CD4-positive, CD25-positive, alpha-beta regulatory T cell (primary cell): Measurements from ENCODE around the gene PRSS22. TPM values are rescaled to one million over a fixed set of nuclear protein-coding genes. Genes with fewer than 3 reads are reported as not detected.

Experiments used
- ATAC-seq, 2 donors: fragments of 150-1000 bp; cut with Tn5 transposase; one replicate each; pipeline ENCODE4 v1.10.0; 2021; ENCODE audit warnings: low read depth in 2 of 2, moderate number of reproducible peaks in 2 of 2, moderate library complexity in 1 of 2
- DNase-seq, 3 donors: peaks; one replicate each; pipeline versions ENCODE4 v3.0.0 to v3.0.0-alpha.2; 2012 to 2022; ENCODE audit warnings: mixed read lengths in 1 of 3
- H3K27ac ChIP-seq: one replicate; pipeline ENCODE4 v1.7.0; 2013; ENCODE audit warnings: mild to moderate bottlenecking, low read length; ENCODE audit not compliant: insufficient read depth, poor library complexity, severe bottlenecking
- H3K27me3 ChIP-seq: one replicate; pipeline ENCODE4 v1.7.0; 2013; ENCODE audit warnings: low read length; ENCODE audit not compliant: control insufficient read depth, insufficient read depth
- H3K36me3 ChIP-seq: one replicate; pipeline ENCODE4 v1.7.0; 2013; ENCODE audit warnings: mild to moderate bottlenecking, low read length, moderate library complexity; ENCODE audit not compliant: control insufficient read depth, insufficient read depth
- H3K4me1 ChIP-seq: 2 replicates; pipeline ENCODE4 v1.7.0; 2013; ENCODE audit warnings: mild to moderate bottlenecking, low read length; ENCODE audit not compliant: insufficient read depth, control insufficient read depth, poor library complexity, severe bottlenecking
- H3K4me3 ChIP-seq: one replicate; pipeline ENCODE4 v1.7.0; 2013; ENCODE audit warnings: low read depth, mild to moderate bottlenecking, low read length, moderate library complexity
- H3K9me3 ChIP-seq, 2 experiments: 1 replicate in 1 of 2; 2 replicates in 1 of 2; pipeline ENCODE4 v1.7.0; 2013; ENCODE audit warnings: low read length in 2 of 2, mild to moderate bottlenecking in 1 of 2, moderate library complexity in 1 of 2; ENCODE audit not compliant: control insufficient read depth in 2 of 2
- H3K27ac Mint-ChIP-seq, 3 donors: one replicate each; pipeline ENCODE4 v1.8.0; 2020 to 2022; ENCODE audit warnings: mild to moderate bottlenecking in 3 of 3, mixed read lengths in 3 of 3, moderate library complexity in 2 of 3
- H3K27me3 Mint-ChIP-seq: one replicate; pipeline ENCODE4 v1.8.0; 2022; ENCODE audit warnings: mild to moderate bottlenecking, mixed read lengths
- H3K36me3 Mint-ChIP-seq: one replicate; pipeline ENCODE4 v1.8.0; 2020; ENCODE audit warnings: mixed read lengths
- H3K4me1 Mint-ChIP-seq, 4 donors: one replicate each; pipeline ENCODE4 v1.8.0; 2020 to 2022; ENCODE audit warnings: mixed read lengths in 4 of 4, mild to moderate bottlenecking in 1 of 4
- H3K4me3 Mint-ChIP-seq, 4 donors: one replicate each; pipeline ENCODE4 v1.8.0; 2020 to 2022; ENCODE audit warnings: mild to moderate bottlenecking in 4 of 4, mixed read lengths in 4 of 4, moderate library complexity in 3 of 4
- H3K9me3 Mint-ChIP-seq, 7 donors: one replicate each; pipeline ENCODE4 v1.8.0; 2020 to 2022; ENCODE audit warnings: mixed read lengths in 7 of 7, mild to moderate bottlenecking in 3 of 7, moderate library complexity in 2 of 7
- polyA plus RNA-seq, 4 donors: library from polyadenylated mRNA; unstranded; fragments of 300-500 nt; fragmentation: Illumina TruSeq; gene quantifications; one replicate each; pipeline ENCODE4 v1.2.3, GENCODE V29; 2021
- total RNA-seq: library from RNA; stranded (reverse); gene quantifications from one replicate; pipeline ENCODE4 v1.2.3, GENCODE V29; 2022

The PRSS22 gene
- total and polyA plus RNA-seq, 5 donors from 2014 or later = not detected

DNA sequence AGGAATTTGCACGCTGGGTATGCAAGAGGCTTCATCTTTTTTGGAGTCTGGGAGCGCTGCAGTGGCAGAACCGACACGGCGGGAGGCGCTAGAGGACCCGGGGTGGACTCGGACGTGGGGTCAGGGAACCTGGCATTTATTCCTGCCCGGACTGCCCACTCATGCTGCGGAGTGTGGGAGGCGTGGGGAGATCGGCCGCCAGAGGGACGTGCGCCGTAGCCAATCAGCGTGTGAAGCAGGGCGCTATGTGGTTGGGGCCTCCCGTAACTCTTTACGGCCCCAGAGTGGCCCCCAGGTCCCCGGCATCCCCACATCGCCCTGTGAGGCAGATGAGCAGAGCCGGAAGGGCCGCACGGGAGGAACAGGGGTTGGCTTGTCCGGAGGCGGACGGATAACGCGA, 36.3 kb upstream of the PRSS22 start:
- no peaks in the 10 kb centered on the region for H3K4me1 ChIP-seq
- H3K36me3 ChIP-seq = peaks cover 3% of the 10 kb centered on the region
- DNase-seq (no peak), ATAC-seq (no peak)
- no peaks in the 10 kb centered on the region for H3K4me1 Mint-ChIP-seq
- H3K27me3 Mint-ChIP-seq = no peaks in the 10 kb centered on the region
- H3K9me3 Mint-ChIP-seq = no peaks in the 10 kb centered on the region
- no peak overlapping the region for H3K27ac Mint-ChIP-seq
- H3K27me3 ChIP-seq = no peaks in the 10 kb centered on the region
- no peak overlapping the region for H3K4me3 Mint-ChIP-seq
- no peaks in the 10 kb centered on the region for H3K36me3 Mint-ChIP-seq
- H3K9me3 ChIP-seq = no peaks in the 10 kb centered on the region
- H3K4me3 ChIP-seq = no peak overlapping the region
- H3K27ac ChIP-seq = no peak overlapping the region

- H3K36me3 Mint-ChIP-seq = no peaks in the 10 kb centered on the region
- no peaks in the 10 kb centered on the region for H3K9me3 Mint-ChIP-seq
- Histone ChIP-seq H3K27me3 (peaks cover 2% of the 10 kb centered on the region), H3K9me3 (no peaks in the 10 kb centered on the region), H3K36me3 (no peaks in the 10 kb centered on the region), H3K4me3 (peak overlapping the region; percentile 65), H3K4me1 (peaks cover 17% of the 10 kb centered on the region), H3K27ac (no peak overlapping the region)
- peaks cover 0 to 26% (median 20%) of the 10 kb centered on the region in 4 donors for H3K4me1 Mint-ChIP-seq
- DNase-seq (no peak), ATAC-seq (no peak)
- peak overlapping the region; percentile 85 to 93 (median 88) for H3K4me3 Mint-ChIP-seq
- peak overlapping the region; percentile 80 to 90 (median 90) for H3K27ac Mint-ChIP-seq
- H3K27me3 Mint-ChIP-seq = no peaks in the 10 kb centered on the region
Observed at GRCh38 chr16:2884041-2884451, 26.1 kb upstream of the PRSS22 start.

DNA sequence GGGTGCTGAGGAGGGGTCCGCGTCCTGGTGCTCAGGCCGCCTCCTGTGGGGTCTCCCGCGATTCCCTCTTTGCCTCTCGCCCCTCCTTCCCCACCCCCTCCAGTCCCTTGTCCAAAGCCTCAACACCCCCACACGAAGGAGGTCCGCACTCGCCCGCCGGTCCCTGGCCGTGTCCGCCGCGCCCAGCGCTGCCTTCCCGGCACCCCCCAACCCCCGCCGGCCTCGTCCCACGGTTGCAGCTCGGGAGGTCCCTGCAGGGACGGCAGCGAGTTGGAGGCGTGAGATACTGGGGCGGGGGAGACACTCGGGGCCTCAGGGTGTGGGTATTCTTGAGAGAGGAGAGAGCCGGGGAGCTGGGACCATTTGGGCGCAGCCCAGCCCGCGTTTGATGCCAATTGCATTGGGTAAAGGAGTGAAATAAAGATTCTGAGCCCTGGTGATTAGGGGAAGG, 25.5 kb upstream of the PRSS22 start:
- peaks cover 2% of the 10 kb centered on the region for H3K27me3 ChIP-seq
- H3K4me1 ChIP-seq = peaks cover 17% of the 10 kb centered on the region
- Mint-ChIP-seq H3K4me3 (peak overlapping the region; percentile 85 to 93 (median 88)), H3K36me3 (no peaks in the 10 kb centered on the region), H3K27me3 (no peaks in the 10 kb centered on the region), H3K4me1 (peaks cover 0 to 24% (median 18%) of the 10 kb centered on the region in 4 donors), H3K27ac (peak overlapping the region; percentile 80 to 90 (median 90)), H3K9me3 (no peaks in the 10 kb centered on the region)
- H3K27ac ChIP-seq = peak overlapping the region; percentile 93
- DNase-seq (peak in 1 of 3 donors; percentile 14), ATAC-seq (no peak)
- no peaks in the 10 kb centered on the region for H3K9me3 ChIP-seq
- no peaks in the 10 kb centered on the region for H3K36me3 ChIP-seq
- H3K4me3 ChIP-seq = peak overlapping the region; percentile 65

DNA sequence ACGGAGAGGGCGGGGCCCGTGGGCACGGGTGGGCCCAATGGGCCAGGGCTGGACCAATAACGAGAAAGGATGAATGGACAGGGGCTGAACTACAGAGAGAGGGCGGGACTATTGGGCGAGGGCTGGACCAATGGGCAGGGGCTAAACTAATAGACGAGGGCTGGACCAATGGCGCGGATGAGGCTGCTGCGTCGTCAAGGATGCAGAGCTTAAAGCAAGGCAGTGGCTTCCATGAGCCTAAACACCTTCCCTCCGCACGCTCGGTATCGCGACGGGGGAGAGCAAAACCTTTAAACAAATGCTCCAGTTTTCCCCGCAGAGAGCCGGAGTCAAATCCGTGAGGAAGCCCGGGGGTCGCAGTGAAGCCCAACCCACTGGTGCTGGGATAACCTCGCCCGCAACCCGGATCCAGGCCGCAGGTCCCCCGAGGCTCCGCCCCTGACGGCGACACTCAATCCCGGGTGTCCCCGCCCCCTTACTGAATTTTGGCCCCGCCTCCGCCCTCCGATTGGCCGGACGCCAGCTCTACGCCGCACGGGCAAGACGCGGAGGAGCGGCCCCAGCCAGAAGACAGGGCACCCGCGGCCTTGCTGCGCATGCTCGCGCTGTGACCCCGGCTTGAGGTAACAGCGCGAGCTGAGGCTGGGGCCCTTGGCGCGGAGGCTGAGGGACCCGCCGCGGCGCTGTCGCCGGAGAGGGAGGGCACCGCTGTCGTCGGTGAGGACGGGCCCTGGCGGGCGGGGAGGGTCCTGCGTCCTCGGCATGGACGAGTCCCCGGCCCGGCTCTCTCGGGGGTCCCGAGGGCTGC, 24.9 kb upstream of the PRSS22 start, which contains the start of gene FLYWCH2:
Gene FLYWCH2, plus strand, starts transcription at position 566 of the 808 bp plus-strand sequence. CDS start 13,235 bp downstream, outside the sequence.
- Mint-ChIP-seq H3K9me3 (no peaks in the 10 kb centered on the region), H3K4me1 (peaks cover 0 to 24% (median 17%) of the 10 kb centered on the region in 4 donors), H3K36me3 (no peaks in the 10 kb centered on the region), H3K4me3 (peak within 1 kb of the TSS; percentile 93 to 97 (median 94)), H3K27me3 (no peaks in the 10 kb centered on the region), H3K27ac (peak within 1 kb of the TSS; percentile 96 to 99 (median 98))
- Histone ChIP-seq H3K4me3 (peak within 1 kb of the TSS; percentile 73), H3K27ac (peak within 1 kb of the TSS; percentile 93), H3K27me3 (peaks cover 2% of the 10 kb centered on the region), H3K9me3 (no peaks in the 10 kb centered on the region), H3K4me1 (peaks cover 17% of the 10 kb centered on the region), H3K36me3 (no peaks in the 10 kb centered on the region)
- peak; percentile 98 to 100 (median 99) for DNase-seq
- peak; percentile 91 to 93 for ATAC-seq

- H3K4me1 ChIP-seq = peaks cover 17% of the 10 kb centered on the region
- H3K9me3 ChIP-seq = no peaks in the 10 kb centered on the region
- H3K4me3 Mint-ChIP-seq = peak overlapping the region; percentile 93 to 97 (median 94)
- H3K36me3 Mint-ChIP-seq = no peaks in the 10 kb centered on the region
- peak overlapping the region; percentile 96 to 99 (median 98) for H3K27ac Mint-ChIP-seq
- no peaks in the 10 kb centered on the region for H3K27me3 Mint-ChIP-seq
- H3K4me3 ChIP-seq = peak overlapping the region; percentile 73
- H3K36me3 ChIP-seq = no peaks in the 10 kb centered on the region
- DNase-seq (peak in 1 of 3 donors; percentile 50), ATAC-seq (no peak)
- H3K4me1 Mint-ChIP-seq = peaks cover 0 to 24% (median 17%) of the 10 kb centered on the region in 4 donors
- no peaks in the 10 kb centered on the region for H3K9me3 Mint-ChIP-seq
- H3K27ac ChIP-seq = peak overlapping the region; percentile 93
- peaks cover 2% of the 10 kb centered on the region for H3K27me3 ChIP-seq
Observed at GRCh38 chr16:2881783-2882649, 24.0 kb upstream of the PRSS22 start.

DNA sequence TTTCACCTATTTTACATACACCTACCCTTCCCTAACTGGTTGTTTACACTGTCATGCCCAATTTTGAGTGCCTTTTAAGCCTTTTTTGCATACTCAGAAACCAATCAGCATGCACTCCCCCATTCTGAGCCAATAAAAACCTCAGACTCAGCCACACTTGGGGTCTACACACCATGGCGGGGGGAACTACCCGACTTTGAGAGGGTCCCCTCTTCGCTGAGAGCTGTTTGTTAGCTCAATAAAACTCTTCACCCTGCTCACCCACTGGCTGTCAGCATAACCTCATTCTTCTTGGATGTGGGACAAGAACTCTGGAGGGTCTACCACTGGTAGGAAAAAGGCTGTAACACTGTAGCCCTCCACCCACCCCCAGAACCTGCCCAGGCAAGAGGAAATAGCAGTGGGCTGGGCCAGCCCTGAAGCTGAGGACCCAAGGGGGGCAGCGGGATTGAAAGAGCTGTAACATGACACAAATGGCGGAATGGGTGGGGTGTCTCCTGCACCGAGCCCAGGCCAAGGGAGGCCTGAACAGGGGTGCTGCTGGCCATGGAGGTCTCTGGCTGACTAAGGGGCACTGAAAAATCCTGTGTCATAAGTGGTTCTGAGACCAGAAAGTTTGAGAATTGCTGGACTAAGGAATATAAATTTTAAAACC, 22.0 kb upstream of the PRSS22 start:
- peaks cover 4% of the 10 kb centered on the region for H3K27me3 Mint-ChIP-seq

GRCh38 chr16:2874912-2875362, 17.0 kb upstream of the PRSS22 start:
- Histone ChIP-seq H3K27ac (no peak overlapping the region), H3K9me3 (no peaks in the 10 kb centered on the region), H3K27me3 (peaks cover 2% of the 10 kb centered on the region), H3K4me3 (no peak overlapping the region), H3K36me3 (no peaks in the 10 kb centered on the region), H3K4me1 (no peaks in the 10 kb centered on the region)
- Mint-ChIP-seq H3K4me3 (no peak overlapping the region), H3K9me3 (no peaks in the 10 kb centered on the region), H3K27ac (no peak overlapping the region), H3K27me3 (peaks cover 10% of the 10 kb centered on the region), H3K36me3 (no peaks in the 10 kb centered on the region), H3K4me1 (peaks cover 0 to 3% (median 0%) of the 10 kb centered on the region in 4 donors)
- DNase-seq (peak; percentile 61 to 81 (median 61)), ATAC-seq (peak; percentile 95 to 98)

More for the DNA sequence above, 22.0 kb upstream of the PRSS22 start:
- no peak overlapping the region for H3K27ac ChIP-seq
- H3K4me3 ChIP-seq = no peak overlapping the region
- peaks cover 2% of the 10 kb centered on the region for H3K27me3 ChIP-seq
- H3K9me3 ChIP-seq = no peaks in the 10 kb centered on the region
- H3K4me3 Mint-ChIP-seq = peak overlapping the region; percentile 44 to 60 (median 52)
- no peaks in the 10 kb centered on the region for H3K9me3 Mint-ChIP-seq
- ATAC-seq (no peak), DNase-seq (no peak)
- H3K36me3 Mint-ChIP-seq = no peaks in the 10 kb centered on the region
- H3K4me1 ChIP-seq = peaks cover 17% of the 10 kb centered on the region
- peaks cover 0 to 17% (median 8%) of the 10 kb centered on the region in 4 donors for H3K4me1 Mint-ChIP-seq
- no peaks in the 10 kb centered on the region for H3K36me3 ChIP-seq
- no peak overlapping the region for H3K27ac Mint-ChIP-seq
